ENCODE data around the gene HOXD11. TPM values are rescaled to one million over a fixed set of nuclear protein-coding genes. Genes with fewer than 3 reads are reported as not detected.

HOXD11 gene
- total RNA-seq, 1 experiment from 2014 or later = 107 TPM

- BruUV-seq (replicated peaks) = no TSS peak
- no peaks in the 10 kb centered on the region for H3K27me3 ChIP-seq (replicated peaks; ENCODE audit: insufficient read depth, low read depth, low read length, poor library complexity)
- no peak for TF ChIP-seq CTCF (conservative IDR thresholded peaks at IDR 0.05; ENCODE audit: low read depth, low read length)
- TF ChIP-seq EZH2 (IDR thresholded peaks at IDR 0.05; ENCODE audit: borderline replicate concordance, low read depth, low read length, poor library complexity, severe bottlenecking) = no peak
- peaks cover 45% of the 10 kb centered on the region for H3K4me1 ChIP-seq (ENCODE audit: insufficient read depth, low read length, poor library complexity, severe bottlenecking)
- intact Hi-C loops (cut with micrococcal nuclease; ENCODE audit: unreplicated experiment) = loop anchor here (2.0 to 10.0 kb wide), 5 partner anchors 424 to 1626 kb away; no protein-coding TSS in a partner anchor
- peak; percentile 81 for DNase-seq (ENCODE audit: low spot score)
- ChIA-PET POLR2A (ENCODE audit: low non-redundant PET) (interaction anchor here (0.5 to 0.6 kb wide), 2 partner anchors 17 to 1016 kb away, joined by 4 to 6 read pairs; no protein-coding TSS in a partner anchor), CTCF (interaction anchor here (0.7 to 2.5 kb wide), 8 partner anchors 11 to 1020 kb away, joined by 3 to 24 read pairs (median 7); no protein-coding TSS in a partner anchor)
- H3K36me3 ChIP-seq (ENCODE audit: insufficient read depth, low read length, poor library complexity, severe bottlenecking) = peaks cover 20% of the 10 kb centered on the region
- peak overlapping the region; percentile 62 for H3K4me3 ChIP-seq (ENCODE audit: low read depth, low read length, poor library complexity, severe bottlenecking)
- peak overlapping the region; percentile 98 for H3K27ac ChIP-seq (ENCODE audit: low read depth, low read length, poor library complexity, severe bottlenecking)
- no peaks in the 10 kb centered on the region for H3K9me3 ChIP-seq (ENCODE audit: low read depth, low read length, poor library complexity, severe bottlenecking)
Observed at GRCh38 chr2:176128172-176128981, 21.3 kb downstream of the HOXD11 start.

GRCh38 chr2:176128982-176129796, 22.1 kb downstream of the HOXD11 start, which contains the start of gene HOXD8:
HOXD8 (plus strand) TSS chr2:176129705; CDS start chr2:176130367, 662 bp downstream.
- intact Hi-C loops (cut with micrococcal nuclease; ENCODE audit: unreplicated experiment) = loop anchor here (2.0 to 10.0 kb wide), 5 partner anchors 423 to 1626 kb away; no protein-coding TSS in a partner anchor
- ChIA-PET POLR2A (ENCODE audit: low non-redundant PET) (no interaction called here), CTCF (interaction anchor here (1.0 to 1.3 kb wide), 3 partner anchors 10 to 1019 kb away, joined by 6 to 7 read pairs (median 7); no protein-coding TSS in a partner anchor)
- TSS peak; percentile 14 for BruUV-seq (replicated peaks)
- TF ChIP-seq EZH2 (IDR thresholded peaks at IDR 0.05; ENCODE audit: borderline replicate concordance, low read depth, low read length, poor library complexity, severe bottlenecking) (no peak), CTCF (conservative IDR thresholded peaks at IDR 0.05; ENCODE audit: low read depth, low read length) (no peak)
- Histone ChIP-seq H3K9me3 (ENCODE audit: low read depth, low read length, poor library complexity, severe bottlenecking) (no peaks in the 10 kb centered on the region), H3K27me3 (replicated peaks; ENCODE audit: insufficient read depth, low read depth, low read length, poor library complexity) (no peaks in the 10 kb centered on the region), H3K27ac (ENCODE audit: low read depth, low read length, poor library complexity, severe bottlenecking) (peak within 1 kb of the TSS; percentile 98), H3K4me3 (ENCODE audit: low read depth, low read length, poor library complexity, severe bottlenecking) (peak within 1 kb of the TSS; percentile 62), H3K4me1 (ENCODE audit: insufficient read depth, low read length, poor library complexity, severe bottlenecking) (peaks cover 53% of the 10 kb centered on the region), H3K36me3 (ENCODE audit: insufficient read depth, low read length, poor library complexity, severe bottlenecking) (peaks cover 12% of the 10 kb centered on the region)
- DNase-seq (ENCODE audit: low spot score) = peak; percentile 96

GRCh38 chr2:176129813-176130146, 22.7 kb downstream of the HOXD11 start:
- H3K9me3 ChIP-seq (ENCODE audit: low read depth, low read length, poor library complexity, severe bottlenecking) = no peaks in the 10 kb centered on the region
- POLR2A ChIA-PET (ENCODE audit: low non-redundant PET) = no interaction called here

More at GRCh38 chr2:176129813-176130146, 22.7 kb downstream of the HOXD11 start:
- H3K4me3 ChIP-seq (ENCODE audit: low read depth, low read length, poor library complexity, severe bottlenecking) = peak overlapping the region; percentile 62
- H3K27me3 ChIP-seq (replicated peaks; ENCODE audit: insufficient read depth, low read depth, low read length, poor library complexity) = no peaks in the 10 kb centered on the region
- DNase-seq (ENCODE audit: low spot score) = no peak
- CTCF ChIA-PET = interaction anchor here (0.9 to 1.7 kb wide), 3 partner anchors 9 to 522 kb away, joined by 3 to 10 read pairs (median 4); no protein-coding TSS in a partner anchor
- peak overlapping the region; percentile 98 for H3K27ac ChIP-seq (ENCODE audit: low read depth, low read length, poor library complexity, severe bottlenecking)
- intact Hi-C loops (cut with micrococcal nuclease; ENCODE audit: unreplicated experiment) = loop anchor here (2.0 to 10.0 kb wide), 6 partner anchors 423 to 1625 kb away; no protein-coding TSS in a partner anchor
- TF ChIP-seq CTCF (conservative IDR thresholded peaks at IDR 0.05; ENCODE audit: low read depth, low read length) (no peak), EZH2 (IDR thresholded peaks at IDR 0.05; ENCODE audit: borderline replicate concordance, low read depth, low read length, poor library complexity, severe bottlenecking) (no peak)
- peaks cover 58% of the 10 kb centered on the region for H3K4me1 ChIP-seq (ENCODE audit: insufficient read depth, low read length, poor library complexity, severe bottlenecking)
- BruUV-seq (replicated peaks) = no TSS peak
- peaks cover 6% of the 10 kb centered on the region for H3K36me3 ChIP-seq (ENCODE audit: insufficient read depth, low read length, poor library complexity, severe bottlenecking)
